CD14-positive monocyte (primary cell): ENCODE measurements around the gene SLCO2A1. TPM values are rescaled to one million over a fixed set of nuclear protein-coding genes. Genes with fewer than 3 reads are reported as not detected.
"Not testable (repeated sequence)": the region's sequence is repeated elsewhere in the genome, so short reads cannot be mapped to it uniquely, and the experiment has no call there.

Experiments used
- DNase-seq, 3 donors: peaks; one replicate each; pipeline ENCODE4 v3.0.0-alpha.2; 2011 to 2022
- H2AFZ ChIP-seq: 2 replicates; pipeline ENCODE4 v1.6.0; 2012; ENCODE audit warnings: mild to moderate bottlenecking, low read depth, low read length, inconsistent platforms; ENCODE audit not compliant: insufficient read depth, poor library complexity, severe bottlenecking
- H3K27ac ChIP-seq, 2 donors: 1 replicate in 1 of 2; 2 replicates in 1 of 2; pipeline ENCODE4 v1.5.1; 2012 to 2013; ENCODE audit warnings: low read length in 2 of 2, control low read depth in 1 of 2, inconsistent platforms in 1 of 2, low read depth in 1 of 2, mild to moderate bottlenecking in 1 of 2
- H3K27me3 ChIP-seq, 2 donors: one replicate each; pipeline versions ENCODE4 v1.6.0 to v1.6.1; 2011 to 2013; ENCODE audit warnings: low read length in 2 of 2; ENCODE audit not compliant: control insufficient read depth in 2 of 2, insufficient read depth in 2 of 2
- H3K36me3 ChIP-seq, 2 donors: replicated peaks in 1 of 2; 1 replicate in 1 of 2; 2 replicates in 1 of 2; pipeline versions ENCODE4 v1.5.1 to v1.6.1; 2012 to 2013; ENCODE audit warnings: low read length in 2 of 2, control low read depth in 1 of 2, inconsistent platforms in 1 of 2, mild to moderate bottlenecking in 1 of 2; ENCODE audit not compliant: insufficient read depth in 2 of 2, control insufficient read depth in 1 of 2
- H3K4me1 ChIP-seq, 2 donors: 1 replicate in 1 of 2; 2 replicates in 1 of 2; pipeline versions ENCODE4 v1.5.1 to v1.6.1; 2012 to 2013; ENCODE audit warnings: low read length in 2 of 2, control low read depth in 1 of 2, inconsistent platforms in 1 of 2, mild to moderate bottlenecking in 1 of 2, moderate library complexity in 1 of 2; ENCODE audit not compliant: insufficient read depth in 2 of 2, control insufficient read depth in 1 of 2
- H3K4me2 ChIP-seq: replicated peaks from 2 replicates; pipeline ENCODE3; 2012; ENCODE audit warnings: low read length, moderate library complexity, mild to moderate bottlenecking; ENCODE audit not compliant: poor library complexity, severe bottlenecking; ENCODE audit errors: extremely low read depth
- H3K4me3 ChIP-seq, 3 experiments: fragments of 200-600 bp in 1 of 3; sonication (generic) in 1 of 3; replicated peaks in 1 of 3; 1 replicate in 2 of 3; 2 replicates in 1 of 3; pipeline ENCODE4 v1.5.1; 2011 to 2013; ENCODE audit warnings: low read length in 3 of 3, mild to moderate bottlenecking in 3 of 3, control low read depth in 2 of 3, low read depth in 2 of 3, inconsistent platforms in 1 of 3, moderate library complexity in 1 of 3
- H3K79me2 ChIP-seq: 2 replicates; pipeline ENCODE4 v1.6.0; 2012; ENCODE audit warnings: mild to moderate bottlenecking, control low read depth, inconsistent platforms, low read length, moderate library complexity; ENCODE audit not compliant: insufficient read depth
- H3K9ac ChIP-seq: 2 replicates; pipeline ENCODE4 v1.6.0; 2017; ENCODE audit warnings: low read length, mild to moderate bottlenecking; ENCODE audit not compliant: insufficient read depth, poor library complexity, severe bottlenecking
- H3K9me3 ChIP-seq, 2 donors: replicated peaks in 1 of 2; 1 replicate in 1 of 2; 2 replicates in 1 of 2; pipeline versions ENCODE4 v1.5.1 to v1.6.1; 2012 to 2013; ENCODE audit warnings: low read length in 2 of 2, control low read depth in 1 of 2; ENCODE audit not compliant: control insufficient read depth in 1 of 2, insufficient read depth in 1 of 2
- H4K20me1 ChIP-seq: 2 replicates; pipeline ENCODE4 v1.6.0; 2012; ENCODE audit warnings: mild to moderate bottlenecking, low read length, control low read depth, moderate library complexity; ENCODE audit not compliant: insufficient read depth
- H3K27ac Mint-ChIP-seq, 7 donors: one replicate each; pipeline ENCODE4 v1.8.0; 2020; ENCODE audit warnings: mild to moderate bottlenecking in 7 of 7, mixed read lengths in 7 of 7, moderate library complexity in 6 of 7, inconsistent platforms in 2 of 7
- H3K27me3 Mint-ChIP-seq, 3 donors: one replicate each; pipeline ENCODE4 v1.8.0; 2021 to 2022; ENCODE audit warnings: low read depth in 3 of 3, mild to moderate bottlenecking in 3 of 3, mixed read lengths in 3 of 3, moderate library complexity in 3 of 3, inconsistent platforms in 1 of 3
- H3K36me3 Mint-ChIP-seq, 2 donors: one replicate each; pipeline ENCODE4 v1.8.0; 2020; ENCODE audit warnings: mixed read lengths in 2 of 2, inconsistent platforms in 1 of 2, mild to moderate bottlenecking in 1 of 2
- H3K4me1 Mint-ChIP-seq: one replicate; pipeline ENCODE4 v1.8.0; 2020; ENCODE audit warnings: mild to moderate bottlenecking, mixed read lengths
- H3K4me3 Mint-ChIP-seq, 2 donors: one replicate each; pipeline ENCODE4 v1.8.0; 2020; ENCODE audit warnings: mild to moderate bottlenecking in 2 of 2, mixed read lengths in 2 of 2, moderate library complexity in 1 of 2
- H3K9me3 Mint-ChIP-seq, 7 donors: one replicate each; pipeline ENCODE4 v1.8.0; 2020 to 2022; ENCODE audit warnings: mixed read lengths in 7 of 7, mild to moderate bottlenecking in 6 of 7, moderate library complexity in 6 of 7, inconsistent platforms in 2 of 7
- CTCF ChIP-seq: fragments of 200-600 bp; IDR thresholded peaks from one replicate; pipeline ENCODE4 v1.8.0; 2022; ENCODE audit warnings: antibody characterized with exemption, mild to moderate bottlenecking
- whole genome bisulfite sequencing: methylation state at CpG from one replicate; pipeline ENCODE4 v1.1.5; 2013; ENCODE audit warnings: missing lambda C conversion rate; ENCODE audit not compliant: insufficient coverage; 5-methylcytosine and 5-hydroxymethylcytosine counted together
- intact Hi-C, 2 donors: fragments of 100-400 bp; cut with micrococcal nuclease; formaldehyde crosslinking; loops; one replicate each; pipeline versions ENCODE4 v1.15.0 to v1.15.1; 2023
- polyA plus RNA-seq, 3 donors: library from polyadenylated mRNA; depleted of rRNA in 1 of 3; unstranded in 2 of 3; stranded (reverse) in 1 of 3; fragments of 300-500 nt in 2 of 3; fragments of >200 nt in 1 of 3; fragmentation: Illumina TruSeq in 2 of 3; gene quantifications; 1 replicate in 2 of 3; 2 replicates in 1 of 3; pipeline ENCODE4 v1.2.3, GENCODE V29; 2012 to 2021

SLCO2A1 gene
- polyA plus RNA-seq, 3 donors: 0.12 TPM; not detected in 2

DNA sequence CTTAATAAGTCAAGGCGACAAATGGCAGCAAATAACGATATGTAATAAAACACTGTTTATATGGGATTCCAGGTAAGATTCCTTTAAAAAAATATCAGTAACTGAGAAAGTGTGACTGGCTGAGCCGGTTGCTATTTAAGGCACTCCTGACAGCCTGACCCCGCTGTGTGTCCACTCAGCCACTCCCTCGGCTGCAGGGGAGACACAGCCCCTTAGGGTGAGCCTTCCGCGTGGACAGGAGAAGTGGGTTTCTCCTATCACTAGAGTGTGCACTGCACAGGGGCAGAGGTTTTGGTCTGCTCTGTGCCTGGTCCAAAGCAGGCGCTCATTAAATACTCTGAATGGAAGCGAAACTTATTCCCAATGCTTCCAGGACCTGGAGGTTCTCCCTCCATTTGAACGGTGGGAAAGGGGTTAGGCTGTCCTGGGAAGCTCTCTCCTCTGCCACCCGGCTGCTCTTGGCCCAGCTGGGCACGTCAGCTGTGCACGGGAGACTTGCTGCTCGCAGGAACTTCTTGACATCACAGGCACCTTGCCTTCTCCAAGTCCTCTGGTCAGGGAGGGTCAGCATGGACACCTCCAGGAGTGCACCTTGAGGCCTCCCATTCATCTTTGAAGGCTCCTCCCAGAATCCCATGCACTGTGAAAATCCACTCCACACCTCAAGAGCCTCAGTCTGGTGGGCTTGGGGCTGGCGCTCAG, 43.3 kb upstream of the SLCO2A1 start:
- WGBS: 98% methylated on average over 12 of the region's 15 CpGs
- Mint-ChIP-seq H3K27ac (no peak overlapping the region), H3K36me3 (no peaks in the 10 kb centered on the region), H3K27me3 (peaks cover 0 to 3% (median 0%) of the 10 kb centered on the region in 3 donors), H3K4me1 (no peaks in the 10 kb centered on the region), H3K4me3 (no peak overlapping the region), H3K9me3 (peaks cover 2 to 12% (median 4%) of the 10 kb centered on the region in 7 donors)
- Histone ChIP-seq H3K79me2 (no peaks in the 10 kb centered on the region), H2AFZ (no peak overlapping the region), H3K9me3 (peaks cover 0 to 3% of the 10 kb centered on the region in 2 donors), H3K27me3 (no peaks in the 10 kb centered on the region), H3K27ac (no peak overlapping the region), H4K20me1 (no peaks in the 10 kb centered on the region), H3K4me2 (no peak overlapping the region), H3K9ac (no peak overlapping the region), H3K4me3 (no peak overlapping the region), H3K4me1 (no peaks in the 10 kb centered on the region), H3K36me3 (no peaks in the 10 kb centered on the region)
- DNase-seq: no peak
- intact Hi-C loops: no loop called here
- TF ChIP-seq CTCF: no peak

GRCh38 chr3:134070281-134070680, 40.6 kb upstream of the SLCO2A1 start:
- H3K4me1 ChIP-seq, H3K4me3 ChIP-seq, H3K4me1 Mint-ChIP-seq, H3K36me3 Mint-ChIP-seq, H3K27me3 Mint-ChIP-seq, H4K20me1 ChIP-seq, H3K79me2 ChIP-seq, H2AFZ ChIP-seq, H3K9me3 ChIP-seq, H3K4me3 Mint-ChIP-seq, H3K27ac Mint-ChIP-seq, H3K27ac ChIP-seq, intact Hi-C loops, DNase-seq, H3K4me2 ChIP-seq, H3K36me3 ChIP-seq, H3K9ac ChIP-seq, H3K27me3 ChIP-seq: not testable (repeated sequence)
- WGBS: 98% methylated on average over 18 of the region's 25 CpGs
- H3K9me3 Mint-ChIP-seq: peaks cover 0 to 12% (median 2%) of the 10 kb centered on the region in 7 donors
